Thymus (tissue), 11 donors: Measurements from ENCODE around the gene UBE3C. TPM values are rescaled to one million over a fixed set of nuclear protein-coding genes. Genes with fewer than 3 reads are reported as not detected.

Experiments
- DNase-seq, 9 donors: peaks; one replicate each; pipeline ENCODE4 v3.0.0-alpha.2; 2013; ENCODE audit warnings: low spot score in 9 of 9, low read depth in 6 of 9, missing footprints in 1 of 9
- H3K27ac ChIP-seq, 2 donors: one replicate each; pipeline ENCODE4 v1.5.1; 2013; ENCODE audit warnings: control low read depth in 1 of 2, low read depth in 1 of 2, low read length in 1 of 2, mild to moderate bottlenecking in 1 of 2, moderate library complexity in 1 of 2
- H3K27me3 ChIP-seq, 2 donors: one replicate each; pipeline ENCODE4 v1.5.1; 2013; ENCODE audit warnings: low read length in 1 of 2; ENCODE audit not compliant: control insufficient read depth in 2 of 2, insufficient read depth in 1 of 2
- H3K36me3 ChIP-seq, 2 donors: one replicate each; pipeline ENCODE4 v1.5.1; 2013; ENCODE audit warnings: low read length in 1 of 2, mild to moderate bottlenecking in 1 of 2, moderate library complexity in 1 of 2; ENCODE audit not compliant: control insufficient read depth in 2 of 2, insufficient read depth in 2 of 2
- H3K4me1 ChIP-seq, 2 donors: one replicate each; pipeline ENCODE4 v1.5.1; 2013; ENCODE audit warnings: low read length in 2 of 2; ENCODE audit not compliant: control insufficient read depth in 2 of 2, insufficient read depth in 2 of 2
- H3K4me3 ChIP-seq, 2 donors: one replicate each; pipeline ENCODE4 v1.5.1; 2013; ENCODE audit warnings: low read length in 2 of 2, control low read depth in 1 of 2, mild to moderate bottlenecking in 1 of 2
- H3K9me3 ChIP-seq, 2 donors: one replicate each; pipeline ENCODE4 v1.5.1; 2013; ENCODE audit warnings: low read length in 1 of 2, mild to moderate bottlenecking in 1 of 2; ENCODE audit not compliant: control insufficient read depth in 2 of 2, insufficient read depth in 1 of 2
- WGBS: extraction: QIAGEN DNeasy Blood & Tissue Kit; methylation state at CpG from one replicate; pipeline ENCODE4 v1.1.7; 2013; 5-methylcytosine and 5-hydroxymethylcytosine counted together
- polyA plus RNA-seq: library from polyadenylated mRNA; stranded (reverse); fragments of 200-250 nt; gene quantifications from one replicate; pipeline ENCODE4 v1.2.3, GENCODE V29; 2013
- total RNA-seq: library from RNA; stranded (reverse); fragments of 120-200 nt; gene quantifications from one replicate; pipeline ENCODE4 v1.2.4, GENCODE V29; 2013
- donor health status: healthy.

Gene UBE3C
- total and polyA plus RNA-seq, 2 donors = 19.6 to 25.6 TPM

- no peak overlapping the region for H3K27ac ChIP-seq
- WGBS = 97% methylated on average over 9 of the region's 9 CpGs
- peaks cover 1 to 3% of the 10 kb centered on the region in 2 donors for H3K9me3 ChIP-seq
- H3K4me1 ChIP-seq = no peaks in the 10 kb centered on the region
- H3K27me3 ChIP-seq = no peaks in the 10 kb centered on the region
- no peaks in the 10 kb centered on the region for H3K36me3 ChIP-seq
- H3K4me3 ChIP-seq = no peak overlapping the region
- DNase-seq = no peak
Observed at GRCh38 chr7:157292258-157292657, 153.5 kb downstream of the UBE3C start.

GRCh38 chr7:157292770-157293412 lies 154.2 kb downstream of the UBE3C start:
- H3K27me3 ChIP-seq = no peaks in the 10 kb centered on the region
- no peaks in the 10 kb centered on the region for H3K4me1 ChIP-seq

GRCh38 chr7:157293413-157293788 lies 154.7 kb downstream of the UBE3C start:
- Histone ChIP-seq H3K4me3 (no peak overlapping the region), H3K9me3 (peaks cover 0 to 3% of the 10 kb centered on the region in 2 donors), H3K27ac (peak overlapping the region in 1 of 2 donors; percentile 65), H3K4me1 (no peaks in the 10 kb centered on the region), H3K27me3 (no peaks in the 10 kb centered on the region), H3K36me3 (no peaks in the 10 kb centered on the region)
- no peak for DNase-seq
- WGBS = 90% methylated on average over 13 of the region's 13 CpGs

More at GRCh38 chr7:157292770-157293412, 154.2 kb downstream of the UBE3C start:
- Histone ChIP-seq H3K36me3 (no peaks in the 10 kb centered on the region), H3K9me3 (peaks cover 1 to 3% of the 10 kb centered on the region in 2 donors), H3K4me3 (no peak overlapping the region), H3K27ac (peak overlapping the region; percentile 17 to 65)
- DNase-seq = no peak
- 92% methylated on average over 32 of the region's 32 CpGs for WGBS

- no peak overlapping the region for H3K4me3 ChIP-seq
- 92% methylated on average over 12 of the region's 12 CpGs for WGBS
- no peak for DNase-seq
- H3K4me1 ChIP-seq = no peaks in the 10 kb centered on the region
- H3K27ac ChIP-seq = no peak overlapping the region
- no peaks in the 10 kb centered on the region for H3K36me3 ChIP-seq
- H3K9me3 ChIP-seq = peaks cover 0 to 3% of the 10 kb centered on the region in 2 donors
- no peaks in the 10 kb centered on the region for H3K27me3 ChIP-seq
Observed at GRCh38 chr7:157294773-157295172, 156.0 kb downstream of the UBE3C start.

GRCh38 chr7:157295338-157295737 lies 156.6 kb downstream of the UBE3C start:
- DNase-seq = no peak
- peaks cover 0 to 4% of the 10 kb centered on the region in 2 donors for H3K4me1 ChIP-seq
- H3K9me3 ChIP-seq = peaks cover 0 to 4% of the 10 kb centered on the region in 2 donors
- no peak overlapping the region for H3K4me3 ChIP-seq
- no peaks in the 10 kb centered on the region for H3K36me3 ChIP-seq
- WGBS = 96% methylated on average over 12 of the region's 12 CpGs
- H3K27me3 ChIP-seq = no peaks in the 10 kb centered on the region
- H3K27ac ChIP-seq = no peak overlapping the region

- WGBS = 91% methylated on average over 13 of the region's 13 CpGs
- H3K4me1 ChIP-seq = peaks cover 13 to 22% of the 10 kb centered on the region in 2 donors
- no peak overlapping the region for H3K4me3 ChIP-seq
- no peaks in the 10 kb centered on the region for H3K27me3 ChIP-seq
- H3K36me3 ChIP-seq = no peaks in the 10 kb centered on the region
- no peak overlapping the region for H3K27ac ChIP-seq
- peaks cover 0 to 7% of the 10 kb centered on the region in 2 donors for H3K9me3 ChIP-seq
- no peak for DNase-seq
Observed at GRCh38 chr7:157297185-157297584, 158.5 kb downstream of the UBE3C start.

GRCh38 chr7:157299317-157299612 lies 160.5 kb downstream of the UBE3C start:
- H3K27ac ChIP-seq = no peak overlapping the region
- H3K36me3 ChIP-seq = no peaks in the 10 kb centered on the region
- peaks cover 0 to 7% of the 10 kb centered on the region in 2 donors for H3K9me3 ChIP-seq
- no peak for DNase-seq
- WGBS = 98% methylated on average over 3 of the region's 3 CpGs
- no peaks in the 10 kb centered on the region for H3K27me3 ChIP-seq
- no peak overlapping the region for H3K4me3 ChIP-seq
- H3K4me1 ChIP-seq = peaks cover 21 to 37% of the 10 kb centered on the region in 2 donors

GRCh38 chr7:157299613-157300368 lies 161.1 kb downstream of the UBE3C start:
- Histone ChIP-seq H3K27ac (no peak overlapping the region), H3K4me3 (no peak overlapping the region), H3K27me3 (no peaks in the 10 kb centered on the region), H3K9me3 (peaks cover 0 to 7% of the 10 kb centered on the region in 2 donors), H3K36me3 (no peaks in the 10 kb centered on the region), H3K4me1 (peaks cover 21 to 37% of the 10 kb centered on the region in 2 donors)
- WGBS = 90% methylated on average over 37 of the region's 37 CpGs
- peak in 1 of 9 donors; percentile 45 for DNase-seq

GRCh38 chr7:157300369-157300825 lies 161.7 kb downstream of the UBE3C start:
- Histone ChIP-seq H3K4me1 (peaks cover 21 to 37% of the 10 kb centered on the region in 2 donors), H3K36me3 (no peaks in the 10 kb centered on the region), H3K27me3 (no peaks in the 10 kb centered on the region), H3K27ac (no peak overlapping the region), H3K4me3 (no peak overlapping the region), H3K9me3 (peaks cover 0 to 7% of the 10 kb centered on the region in 2 donors)
- WGBS = 96% methylated on average over 29 of the region's 29 CpGs
- no peak for DNase-seq
